HepG2 (cell line): ENCODE data around the gene CCDC136. TPM values are rescaled to one million over a fixed set of nuclear protein-coding genes. Genes with fewer than 3 reads are reported as not detected.

Experiments
- ARID3A ChIP-seq: IDR thresholded peaks from 2 replicates; pipeline ENCODE4 v1.6.1; 2012; ENCODE audit warnings: low read depth, low read length, improper control_type of control experiment
- CAMTA2 ChIP-seq: sonication (generic); formaldehyde crosslinking; IDR thresholded peaks from 2 replicates; pipeline ENCODE4 v1.4.0; 2020; ENCODE audit warnings: mild to moderate bottlenecking, missing genetic modification reagents, borderline replicate concordance
- KLF15 ChIP-seq: sonication (generic); formaldehyde crosslinking; IDR thresholded peaks from 2 replicates; pipeline ENCODE4 v1.8.1; 2023; ENCODE audit warnings: borderline replicate concordance, mild to moderate bottlenecking, inconsistent platforms, missing genetic modification reagents, mixed read lengths
- MTA1 ChIP-seq: sonication (generic); formaldehyde crosslinking; IDR thresholded peaks from 2 replicates; pipeline ENCODE4 v1.4.0; 2020; ENCODE audit warnings: missing genetic modification reagents, mild to moderate bottlenecking, borderline replicate concordance
- NFYB ChIP-seq: sonication (generic); formaldehyde crosslinking; IDR thresholded peaks from 2 replicates; pipeline ENCODE4 v1.4.0; 2020; ENCODE audit warnings: missing genetic modification reagents
- REPIN1 ChIP-seq: sonication (generic); formaldehyde crosslinking; IDR thresholded peaks from 2 replicates; pipeline ENCODE4 v1.8.0; 2022; ENCODE audit warnings: missing genetic modification reagents, low read depth, mild to moderate bottlenecking, borderline replicate concordance
- STAG1 ChIP-seq: sonication (generic); formaldehyde crosslinking; IDR thresholded peaks from 2 replicates; pipeline ENCODE4 v1.4.0; 2020; ENCODE audit warnings: missing genetic modification reagents
- XBP1 ChIP-seq: sonication (generic); formaldehyde crosslinking; IDR thresholded peaks from 2 replicates; pipeline ENCODE4 v1.5.0; 2020; ENCODE audit warnings: missing genetic modification reagents
- XRCC5 ChIP-seq: fragments of 200-400 bp; formaldehyde crosslinking; optimal IDR thresholded peaks from 2 replicates; pipeline ENCODE3; 2017; ENCODE audit warnings: mild to moderate bottlenecking, low read length
- ZBTB26 ChIP-seq: IDR thresholded peaks from 2 replicates; pipeline ENCODE4 v1.6.1; 2016; ENCODE audit warnings: missing compliant biosample characterization, missing genetic modification reagents, borderline replicate concordance
- ZFP37 ChIP-seq: sonication (generic); formaldehyde crosslinking; IDR thresholded peaks from 2 replicates; pipeline ENCODE4 v1.4.0; 2020; ENCODE audit warnings: missing genetic modification reagents, borderline replicate concordance
- ZNF326 ChIP-seq: sonication (generic); formaldehyde crosslinking; IDR thresholded peaks from 2 replicates; pipeline ENCODE4 v1.4.0; 2020; ENCODE audit warnings: missing genetic modification reagents, borderline replicate concordance
- ZNF558 ChIP-seq: sonication (generic); formaldehyde crosslinking; IDR thresholded peaks from 2 replicates; pipeline ENCODE4 v1.9.0; 2022; ENCODE audit warnings: mild to moderate bottlenecking, missing genetic modification reagents, borderline replicate concordance
- ZNF784 ChIP-seq: sonication (generic); formaldehyde crosslinking; IDR thresholded peaks from 2 replicates; pipeline ENCODE4 v1.5.1; 2020; ENCODE audit warnings: missing genetic modification reagents, mild to moderate bottlenecking, borderline replicate concordance
- ZNF841 ChIP-seq: sonication (generic); formaldehyde crosslinking; IDR thresholded peaks from 2 replicates; pipeline ENCODE4 v1.8.1; 2023; ENCODE audit warnings: missing genetic modification reagents, borderline replicate concordance
- polyA plus RNA-seq, 8 experiments: library from polyadenylated mRNA; depleted of rRNA in 3 of 8; stranded (reverse) in 7 of 8; unstranded in 1 of 8; fragments of >200 nt; fragmentation: Illumina TruSeq in 4 of 8; extraction: Trizol in 4 of 8; gene quantifications; 2 replicates each; pipeline versions ENCODE4 v1.2.1 to v1.2.3, GENCODE V29; 2011 to 2016; ENCODE audit warnings: low read depth in 4 of 8, missing spikeins in 1 of 8, mixed read lengths in 1 of 8; ENCODE audit not compliant: insufficient read depth in 1 of 8
- total RNA-seq, 5 experiments: library from RNA; depleted of rRNA; stranded (reverse); fragments of >200 nt; fragmentation: Illumina TruSeq; extraction: Trizol; gene quantifications; 2 replicates each; pipeline ENCODE4 v1.2.3, GENCODE V29; 2016; ENCODE audit warnings: low read depth in 1 of 5
- TF ChIP-seq, protein P1 (sequence below): sonication (generic); formaldehyde crosslinking; IDR thresholded peaks from 2 replicates; pipeline ENCODE4 v1.5.0; 2020; ENCODE audit warnings: mild to moderate bottlenecking, missing genetic modification reagents, borderline replicate concordance

CCDC136 gene
- total and polyA plus RNA-seq, 2 of the 13 experiments (the other 11 are each of a cell fraction or from before 2014, with no cell fraction given): 0.04 to 0.38 TPM

- TF ChIP-seq ZNF784: no peak
- TF ChIP-seq XBP1: no peak
- no peak for TF ChIP-seq ZNF326 (CRISPR knock-in tag)
- TF ChIP-seq ZBTB26 (CRISPR knock-in tag): no peak
- TF ChIP-seq ARID3A: no peak
- TF ChIP-seq XRCC5: peak; percentile 41
- TF ChIP-seq, protein P1, sequence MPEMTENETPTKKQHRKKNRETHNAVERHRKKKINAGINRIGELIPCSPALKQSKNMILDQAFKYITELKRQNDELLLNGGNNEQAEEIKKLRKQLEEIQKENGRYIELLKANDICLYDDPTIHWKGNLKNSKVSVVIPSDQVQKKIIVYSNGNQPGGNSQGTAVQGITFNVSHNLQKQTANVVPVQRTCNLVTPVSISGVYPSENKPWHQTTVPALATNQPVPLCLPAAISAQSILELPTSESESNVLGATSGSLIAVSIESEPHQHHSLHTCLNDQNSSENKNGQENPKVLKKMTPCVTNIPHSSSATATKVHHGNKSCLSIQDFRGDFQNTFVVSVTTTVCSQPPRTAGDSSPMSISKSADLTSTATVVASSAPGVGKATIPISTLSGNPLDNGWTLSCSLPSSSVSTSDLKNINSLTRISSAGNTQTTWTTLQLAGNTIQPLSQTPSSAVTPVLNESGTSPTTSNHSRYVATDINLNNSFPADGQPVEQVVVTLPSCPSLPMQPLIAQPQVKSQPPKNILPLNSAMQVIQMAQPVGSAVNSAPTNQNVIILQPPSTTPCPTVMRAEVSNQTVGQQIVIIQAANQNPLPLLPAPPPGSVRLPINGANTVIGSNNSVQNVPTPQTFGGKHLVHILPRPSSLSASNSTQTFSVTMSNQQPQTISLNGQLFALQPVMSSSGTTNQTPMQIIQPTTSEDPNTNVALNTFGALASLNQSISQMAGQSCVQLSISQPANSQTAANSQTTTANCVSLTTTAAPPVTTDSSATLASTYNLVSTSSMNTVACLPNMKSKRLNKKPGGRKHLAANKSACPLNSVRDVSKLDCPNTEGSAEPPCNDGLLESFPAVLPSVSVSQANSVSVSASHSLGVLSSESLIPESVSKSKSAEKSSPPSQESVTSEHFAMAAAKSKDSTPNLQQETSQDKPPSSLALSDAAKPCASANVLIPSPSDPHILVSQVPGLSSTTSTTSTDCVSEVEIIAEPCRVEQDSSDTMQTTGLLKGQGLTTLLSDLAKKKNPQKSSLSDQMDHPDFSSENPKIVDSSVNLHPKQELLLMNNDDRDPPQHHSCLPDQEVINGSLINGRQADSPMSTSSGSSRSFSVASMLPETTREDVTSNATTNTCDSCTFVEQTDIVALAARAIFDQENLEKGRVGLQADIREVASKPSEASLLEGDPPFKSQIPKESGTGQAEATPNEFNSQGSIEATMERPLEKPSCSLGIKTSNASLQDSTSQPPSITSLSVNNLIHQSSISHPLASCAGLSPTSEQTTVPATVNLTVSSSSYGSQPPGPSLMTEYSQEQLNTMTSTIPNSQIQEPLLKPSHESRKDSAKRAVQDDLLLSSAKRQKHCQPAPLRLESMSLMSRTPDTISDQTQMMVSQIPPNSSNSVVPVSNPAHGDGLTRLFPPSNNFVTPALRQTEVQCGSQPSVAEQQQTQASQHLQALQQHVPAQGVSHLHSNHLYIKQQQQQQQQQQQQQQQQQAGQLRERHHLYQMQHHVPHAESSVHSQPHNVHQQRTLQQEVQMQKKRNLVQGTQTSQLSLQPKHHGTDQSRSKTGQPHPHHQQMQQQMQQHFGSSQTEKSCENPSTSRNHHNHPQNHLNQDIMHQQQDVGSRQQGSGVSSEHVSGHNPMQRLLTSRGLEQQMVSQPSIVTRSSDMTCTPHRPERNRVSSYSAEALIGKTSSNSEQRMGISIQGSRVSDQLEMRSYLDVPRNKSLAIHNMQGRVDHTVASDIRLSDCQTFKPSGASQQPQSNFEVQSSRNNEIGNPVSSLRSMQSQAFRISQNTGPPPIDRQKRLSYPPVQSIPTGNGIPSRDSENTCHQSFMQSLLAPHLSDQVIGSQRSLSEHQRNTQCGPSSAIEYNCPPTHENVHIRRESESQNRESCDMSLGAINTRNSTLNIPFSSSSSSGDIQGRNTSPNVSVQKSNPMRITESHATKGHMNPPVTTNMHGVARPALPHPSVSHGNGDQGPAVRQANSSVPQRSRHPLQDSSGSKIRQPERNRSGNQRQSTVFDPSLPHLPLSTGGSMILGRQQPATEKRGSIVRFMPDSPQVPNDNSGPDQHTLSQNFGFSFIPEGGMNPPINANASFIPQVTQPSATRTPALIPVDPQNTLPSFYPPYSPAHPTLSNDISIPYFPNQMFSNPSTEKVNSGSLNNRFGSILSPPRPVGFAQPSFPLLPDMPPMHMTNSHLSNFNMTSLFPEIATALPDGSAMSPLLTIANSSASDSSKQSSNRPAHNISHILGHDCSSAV (CRISPR knock-in tag): no peak
- no peak for TF ChIP-seq MTA1
- no peak for TF ChIP-seq ZNF841 (CRISPR knock-in tag)
- no peak for TF ChIP-seq ZFP37 (CRISPR knock-in tag)
- TF ChIP-seq REPIN1 (CRISPR knock-in tag): no peak
- no peak for TF ChIP-seq CAMTA2
- no peak for TF ChIP-seq KLF15 (CRISPR knock-in tag)
- TF ChIP-seq ZNF558 (CRISPR knock-in tag): no peak
- TF ChIP-seq NFYB (CRISPR knock-in tag): no peak
- TF ChIP-seq STAG1 (CRISPR knock-in tag): peak; percentile 43
Measured at GRCh38 chr7:128841921-128842673, 50.3 kb downstream of the CCDC136 start (continued).
